Esophagus muscularis mucosa (tissue), 4 donors: ENCODE data around the gene DNAH9. TPM values are rescaled to one million over a fixed set of nuclear protein-coding genes. Genes with fewer than 3 reads are reported as not detected.

ENCODE experiments used
- DNase-seq: peaks from one replicate; pipeline ENCODE4 v3.0.0-alpha.2; 2017; ENCODE audit errors: extremely low spot score
- H3K27ac ChIP-seq, 4 donors: fragments of 200-600 bp; sonication (generic); replicated peaks in 1 of 4; 1 replicate in 3 of 4; 2 replicates in 1 of 4; pipeline ENCODE4 v1.5.1; 2016 to 2019; ENCODE audit warnings: mild to moderate bottlenecking in 1 of 4
- H3K27me3 ChIP-seq, 4 donors: fragments of 200-600 bp; sonication (generic); one replicate each; pipeline versions ENCODE4 v1.5.1 to v1.6.0; 2016 to 2019
- H3K36me3 ChIP-seq, 4 donors: fragments of 200-600 bp; sonication (generic); one replicate each; pipeline ENCODE4 v1.5.1; 2016 to 2019
- H3K4me1 ChIP-seq, 4 donors: fragments of 200-600 bp; sonication (generic); one replicate each; pipeline ENCODE4 v1.5.1; 2016 to 2019
- H3K4me3 ChIP-seq, 4 donors: fragments of 200-600 bp; sonication (generic); 1 replicate in 2 of 4; 2 replicates in 2 of 4; pipeline ENCODE4 v1.5.1; 2016 to 2019; ENCODE audit warnings: mild to moderate bottlenecking in 4 of 4, moderate library complexity in 1 of 4
- H3K9me3 ChIP-seq, 4 donors: fragments of 200-600 bp; sonication (generic); 1 replicate in 3 of 4; 2 replicates in 1 of 4; pipeline ENCODE4 v1.5.1; 2016 to 2019
- EP300 ChIP-seq: sonication (generic); formaldehyde crosslinking; IDR thresholded peaks from one replicate; pipeline ENCODE4 v1.6.1; 2017; ENCODE audit warnings: antibody characterized with exemption
- POLR2A ChIP-seq: fragments of 450-650 bp; IDR thresholded peaks from one replicate; pipeline ENCODE4 v1.6.1; 2017; ENCODE audit warnings: antibody characterized with exemption, moderate library complexity, mild to moderate bottlenecking, low read depth
- POLR2AphosphoS5 ChIP-seq, 2 donors: sonication (generic); formaldehyde crosslinking; IDR thresholded peaks; one replicate each; pipeline ENCODE4 v1.6.1; 2017; ENCODE audit warnings: antibody characterized with exemption in 2 of 2
- WGBS: methylation state at CpG from one replicate; pipeline ENCODE4 v1.1.5; 2018; 5-methylcytosine and 5-hydroxymethylcytosine counted together
- intact Hi-C: fragments of 100-400 bp; cut with DNase I; formaldehyde crosslinking; loops from one replicate; pipeline ENCODE4 v1.15.1; 2023
- total RNA-seq, 4 donors: library from RNA; depleted of rRNA; stranded (reverse); fragments of >200 nt; gene quantifications; one replicate each; pipeline versions ENCODE4 v1.1.0 to v1.2.1, GENCODE V29; 2016
- TF ChIP-seq, protein P1 (sequence below), 3 experiments: fragments of 200-600 bp in 2 of 3; fragments of 450-650 bp in 1 of 3; sonication (generic) in 2 of 3; IDR thresholded peaks; one replicate each; pipeline ENCODE4 v1.5.1; 2017 to 2019; ENCODE audit warnings: antibody characterized with exemption in 3 of 3, mild to moderate bottlenecking in 2 of 3, moderate library complexity in 1 of 3

DNAH9 gene
- total RNA-seq, 4 donors from 2014 or later, result under 0.01 to 0.92 TPM; not detected in 2

- H3K36me3 ChIP-seq, result peaks cover 31 to 58% (median 47%) of the 10 kb centered on the region in 4 donors
- no peak overlapping the region for H3K27ac ChIP-seq
- H3K4me3 ChIP-seq, result no peak overlapping the region
- H3K9me3 ChIP-seq, result no peaks in the 10 kb centered on the region
- WGBS, result 98% methylated on average over 2 of the region's 2 CpGs
- DNase-seq, result no peak
- TF ChIP-seq POLR2AphosphoS5 (IDR thresholded peaks at IDR 0.05) (no peak), POLR2A (no peak), EP300 (no peak)
- TF ChIP-seq, protein P1, sequence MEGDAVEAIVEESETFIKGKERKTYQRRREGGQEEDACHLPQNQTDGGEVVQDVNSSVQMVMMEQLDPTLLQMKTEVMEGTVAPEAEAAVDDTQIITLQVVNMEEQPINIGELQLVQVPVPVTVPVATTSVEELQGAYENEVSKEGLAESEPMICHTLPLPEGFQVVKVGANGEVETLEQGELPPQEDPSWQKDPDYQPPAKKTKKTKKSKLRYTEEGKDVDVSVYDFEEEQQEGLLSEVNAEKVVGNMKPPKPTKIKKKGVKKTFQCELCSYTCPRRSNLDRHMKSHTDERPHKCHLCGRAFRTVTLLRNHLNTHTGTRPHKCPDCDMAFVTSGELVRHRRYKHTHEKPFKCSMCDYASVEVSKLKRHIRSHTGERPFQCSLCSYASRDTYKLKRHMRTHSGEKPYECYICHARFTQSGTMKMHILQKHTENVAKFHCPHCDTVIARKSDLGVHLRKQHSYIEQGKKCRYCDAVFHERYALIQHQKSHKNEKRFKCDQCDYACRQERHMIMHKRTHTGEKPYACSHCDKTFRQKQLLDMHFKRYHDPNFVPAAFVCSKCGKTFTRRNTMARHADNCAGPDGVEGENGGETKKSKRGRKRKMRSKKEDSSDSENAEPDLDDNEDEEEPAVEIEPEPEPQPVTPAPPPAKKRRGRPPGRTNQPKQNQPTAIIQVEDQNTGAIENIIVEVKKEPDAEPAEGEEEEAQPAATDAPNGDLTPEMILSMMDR (IDR thresholded peaks at IDR 0.05), result no peak
- intact Hi-C loops, result no loop called here
- no peaks in the 10 kb centered on the region for H3K4me1 ChIP-seq
- H3K27me3 ChIP-seq, result no peaks in the 10 kb centered on the region
Observed at GRCh38 chr17:11980813-11981212, 382.5 kb downstream of the DNAH9 start.

- Histone ChIP-seq H3K36me3 (peaks cover 36 to 61% (median 45%) of the 10 kb centered on the region in 4 donors), H3K4me3 (no peak overlapping the region), H3K9me3 (no peaks in the 10 kb centered on the region), H3K4me1 (peaks cover 0 to 7% (median 4%) of the 10 kb centered on the region in 4 donors), H3K27ac (no peak overlapping the region), H3K27me3 (no peaks in the 10 kb centered on the region)
- DNase-seq, result no peak
- TF ChIP-seq EP300, result no peak
- WGBS, result 95% methylated on average over 4 of the region's 4 CpGs
- intact Hi-C loops, result no loop called here
Observed at GRCh38 chr17:11981862-11982261, 383.6 kb downstream of the DNAH9 start.

DNA sequence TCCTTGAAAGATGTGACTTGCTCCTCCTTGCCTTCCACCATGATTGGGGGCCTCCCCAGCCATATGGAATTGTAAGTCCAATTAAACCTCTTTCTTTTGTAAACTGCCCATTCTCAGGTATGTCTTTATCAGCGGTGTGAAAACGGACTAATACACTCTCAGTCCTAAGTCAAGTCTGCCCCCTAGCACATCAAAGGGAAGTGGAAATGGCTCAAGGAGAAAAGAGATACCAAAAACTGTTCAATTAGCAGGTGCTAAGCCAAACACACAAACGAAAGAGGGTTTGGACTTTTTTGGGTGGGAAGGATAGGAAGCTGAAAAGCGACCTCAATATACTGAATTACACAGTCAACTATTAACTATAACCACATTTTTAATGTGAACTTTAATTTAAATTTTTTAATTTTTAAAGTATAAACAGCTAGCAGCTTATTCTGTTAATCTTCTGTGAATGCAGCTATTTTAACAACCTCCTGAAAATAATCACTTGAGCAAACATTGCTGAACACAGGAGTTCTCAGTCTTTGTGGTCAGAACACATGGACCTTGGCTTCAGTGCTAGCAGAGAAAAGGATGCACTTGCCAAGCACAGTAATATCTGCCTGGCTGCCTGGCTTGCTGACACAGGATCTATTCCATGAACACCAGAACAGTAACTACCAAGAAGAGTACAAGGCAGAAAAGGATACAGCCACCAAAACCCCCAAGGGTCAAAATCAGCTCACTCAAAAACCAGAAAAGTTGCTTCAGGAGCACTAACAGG, 388.1 kb downstream of the DNAH9 start:
- 87% methylated on average over 4 of the region's 4 CpGs for WGBS
- no peak for TF ChIP-seq POLR2AphosphoS5 (IDR thresholded peaks at IDR 0.05)
- TF ChIP-seq, protein P1 (IDR thresholded peaks at IDR 0.05), result no peak
- TF ChIP-seq POLR2A, result no peak
- no peak for TF ChIP-seq EP300
- Histone ChIP-seq H3K4me3 (no peak overlapping the region), H3K4me1 (peaks cover 0 to 7% (median 5%) of the 10 kb centered on the region in 4 donors), H3K9me3 (no peaks in the 10 kb centered on the region), H3K27ac (no peak overlapping the region), H3K36me3 (peaks cover 35 to 75% (median 54%) of the 10 kb centered on the region in 4 donors), H3K27me3 (no peaks in the 10 kb centered on the region)
- intact Hi-C loops, result loop anchor here (5.0 kb wide), 1 partner anchor 1109 kb away; no protein-coding TSS in a partner anchor
- no peak for DNase-seq

- no peak overlapping the region for H3K4me3 ChIP-seq
- peaks cover 33 to 78% (median 58%) of the 10 kb centered on the region in 4 donors for H3K36me3 ChIP-seq
- no peaks in the 10 kb centered on the region for H3K27me3 ChIP-seq
- H3K4me1 ChIP-seq, result peaks cover 0 to 7% (median 5%) of the 10 kb centered on the region in 4 donors
- intact Hi-C loops, result loop anchor here (5.0 kb wide), 1 partner anchor 1110 kb away; no protein-coding TSS in a partner anchor
- DNase-seq, result no peak
- WGBS, result 30% methylated on average over 5 of the region's 5 CpGs
- H3K27ac ChIP-seq, result no peak overlapping the region
- no peaks in the 10 kb centered on the region for H3K9me3 ChIP-seq
- no peak for TF ChIP-seq POLR2A
- no peak for TF ChIP-seq EP300
- no peak for TF ChIP-seq POLR2AphosphoS5 (IDR thresholded peaks at IDR 0.05)
- TF ChIP-seq, protein P1 (IDR thresholded peaks at IDR 0.05), result peak; percentile 53 to 59 (median 54)
Observed at GRCh38 chr17:11986942-11987329, 388.7 kb downstream of the DNAH9 start.

- peaks cover 0 to 8% (median 5%) of the 10 kb centered on the region in 4 donors for H3K4me1 ChIP-seq
- H3K9me3 ChIP-seq, result no peaks in the 10 kb centered on the region
- no peak overlapping the region for H3K4me3 ChIP-seq
- H3K27me3 ChIP-seq, result no peaks in the 10 kb centered on the region
- intact Hi-C loops, result no loop called here
- WGBS, result 83% methylated on average over 7 of the region's 7 CpGs
- DNase-seq, result no peak
- no peak overlapping the region for H3K27ac ChIP-seq
- peaks cover 15 to 53% (median 43%) of the 10 kb centered on the region in 4 donors for H3K36me3 ChIP-seq
- TF ChIP-seq POLR2A (no peak), POLR2AphosphoS5 (IDR thresholded peaks at IDR 0.05) (no peak), EP300 (no peak)
- TF ChIP-seq, protein P1 (IDR thresholded peaks at IDR 0.05), result no peak
Observed at GRCh38 chr17:11990363-11990983, 392.2 kb downstream of the DNAH9 start.
